AG09319 (cell line): ENCODE results near the gene SMPX.
A peak's percentile ranks its signal among the peaks of the same experiment; 100 is the strongest.

Experiments used
- DNase-seq: peaks from one replicate; pipeline ENCODE4 v3.0.0-alpha.2; 2010; ENCODE audit warnings: low read depth; ENCODE audit errors: extremely low read depth
- CTCF ChIP-seq: IDR thresholded peaks from 2 replicates; pipeline ENCODE4 v1.5.1; 2011; ENCODE audit warnings: low read depth, mild to moderate bottlenecking, inconsistent platforms, low read length, moderate library complexity

SMPX gene

GRCh38 chrX:21715337-21715736 lies 42.6 kb downstream of the SMPX start:
- no peak for DNase-seq
- no peak for TF ChIP-seq CTCF

GRCh38 chrX:21711848-21712197 lies 46.1 kb downstream of the SMPX start:
- DNase-seq, result no peak
- TF ChIP-seq CTCF, result no peak

- DNase-seq, result no peak
- TF ChIP-seq CTCF, result no peak
These were observed 46.6 kb downstream of the SMPX start for GRCh38 chrX:21711129-21711847.

GRCh38 chrX:21708116-21708515 lies 49.8 kb downstream of the SMPX start:
- no peak for DNase-seq
- TF ChIP-seq CTCF, result peak; percentile 16

GRCh38 chrX:21705225-21705624 lies 52.7 kb downstream of the SMPX start:
- DNase-seq, result no peak
- TF ChIP-seq CTCF, result no peak

GRCh38 chrX:21702725-21703124 lies 55.2 kb downstream of the SMPX start:
- DNase-seq, result no peak
- no peak for TF ChIP-seq CTCF

- no peak for DNase-seq
- TF ChIP-seq CTCF, result no peak
These were observed 56.9 kb downstream of the SMPX start for GRCh38 chrX:21700967-21701366.
